Activated B cell treated with CpG ODN at 0.5 μM for 24 hours (primary cell): ENCODE data around the gene FRY. TPM values are rescaled to one million over a fixed set of nuclear protein-coding genes. Genes with fewer than 3 reads are reported as not detected.

Experiments used
- ATAC-seq: fragments of 200-7000 bp; cut with Tn5 transposase; one replicate; pipeline ENCODE4 v1.10.0; 2021; ENCODE audit warnings: low read depth, mild to moderate bottlenecking, moderate library complexity
- CTCF ChIA-PET: fragments of 350-600 bp; sonication (Branson Sonifier 250); formaldehyde crosslinking; loops from one replicate; lab custom pipeline; 2021; ENCODE audit warnings: antibody characterized with exemption; lab: Charles Lee
- POLR2A ChIA-PET: fragments of 350-600 bp; sonication (Branson Sonifier 250); formaldehyde crosslinking; loops from one replicate; lab custom pipeline; 2021; ENCODE audit warnings: antibody characterized with exemption; lab: Charles Lee
- DNase-seq: peaks from one replicate; pipeline ENCODE4 v3.0.0; 2022
- H3K27ac Mint-ChIP-seq: one replicate; pipeline ENCODE4 v1.8.0; 2020; ENCODE audit warnings: mixed read lengths
- H3K27me3 Mint-ChIP-seq: one replicate; pipeline ENCODE4 v1.8.0; 2021; ENCODE audit warnings: mixed read lengths
- H3K36me3 Mint-ChIP-seq: one replicate; pipeline ENCODE4 v1.8.0; 2021; ENCODE audit warnings: low read depth, mixed read lengths
- H3K4me1 Mint-ChIP-seq: one replicate; pipeline ENCODE4 v1.8.0; 2021; ENCODE audit warnings: mixed read lengths
- H3K4me3 Mint-ChIP-seq: one replicate; pipeline ENCODE4 v1.8.0; 2020; ENCODE audit warnings: mild to moderate bottlenecking, mixed read lengths
- H3K9me3 Mint-ChIP-seq: one replicate; pipeline ENCODE4 v1.8.0; 2020; ENCODE audit warnings: mixed read lengths
- intact Hi-C: fragments of 100-400 bp; cut with micrococcal nuclease; formaldehyde crosslinking; loops from one replicate; pipeline ENCODE4 v1.15.1; 2024
- total RNA-seq: library from RNA; stranded (reverse); gene quantifications from 2 replicates; pipeline ENCODE4 v1.2.3, GENCODE V29; 2022
- TF ChIP-seq, protein P1 (sequence below): fragments of 200-600 bp; IDR thresholded peaks from one replicate; pipeline ENCODE4 v1.8.0; 2022; ENCODE audit warnings: antibody characterized with exemption, mild to moderate bottlenecking

FRY gene
- total RNA-seq, 1 donor from 2014 or later = 4.8 TPM

DNA sequence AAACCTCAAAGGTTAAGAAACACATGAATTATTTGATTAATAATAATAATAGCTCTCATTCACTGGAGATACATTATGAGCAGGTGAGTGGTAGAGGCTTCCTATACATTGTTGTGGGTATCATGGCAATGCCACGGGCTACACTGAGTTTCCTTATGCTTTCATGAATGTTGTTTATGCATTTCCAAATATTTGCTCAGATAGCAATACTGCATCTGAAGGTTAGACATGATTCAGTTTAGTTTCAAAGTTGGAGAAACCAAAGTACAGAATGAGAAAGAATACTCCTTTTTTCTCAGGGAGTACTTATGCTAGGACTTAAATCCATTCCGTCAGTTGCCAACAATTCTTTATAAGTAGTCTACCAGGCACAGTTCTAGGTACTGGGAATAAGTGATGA lies 108.5 kb downstream of the FRY start:
- Mint-ChIP-seq H3K27me3 (no peaks in the 10 kb centered on the region), H3K4me1 (no peaks in the 10 kb centered on the region), H3K36me3 (no peaks in the 10 kb centered on the region), H3K27ac (no peak overlapping the region), H3K9me3 (no peaks in the 10 kb centered on the region), H3K4me3 (no peak overlapping the region)
- intact Hi-C loops = no loop called here
- ChIA-PET CTCF (no interaction called here), POLR2A (no interaction called here)
- no peak for DNase-seq
- TF ChIP-seq, protein P1, sequence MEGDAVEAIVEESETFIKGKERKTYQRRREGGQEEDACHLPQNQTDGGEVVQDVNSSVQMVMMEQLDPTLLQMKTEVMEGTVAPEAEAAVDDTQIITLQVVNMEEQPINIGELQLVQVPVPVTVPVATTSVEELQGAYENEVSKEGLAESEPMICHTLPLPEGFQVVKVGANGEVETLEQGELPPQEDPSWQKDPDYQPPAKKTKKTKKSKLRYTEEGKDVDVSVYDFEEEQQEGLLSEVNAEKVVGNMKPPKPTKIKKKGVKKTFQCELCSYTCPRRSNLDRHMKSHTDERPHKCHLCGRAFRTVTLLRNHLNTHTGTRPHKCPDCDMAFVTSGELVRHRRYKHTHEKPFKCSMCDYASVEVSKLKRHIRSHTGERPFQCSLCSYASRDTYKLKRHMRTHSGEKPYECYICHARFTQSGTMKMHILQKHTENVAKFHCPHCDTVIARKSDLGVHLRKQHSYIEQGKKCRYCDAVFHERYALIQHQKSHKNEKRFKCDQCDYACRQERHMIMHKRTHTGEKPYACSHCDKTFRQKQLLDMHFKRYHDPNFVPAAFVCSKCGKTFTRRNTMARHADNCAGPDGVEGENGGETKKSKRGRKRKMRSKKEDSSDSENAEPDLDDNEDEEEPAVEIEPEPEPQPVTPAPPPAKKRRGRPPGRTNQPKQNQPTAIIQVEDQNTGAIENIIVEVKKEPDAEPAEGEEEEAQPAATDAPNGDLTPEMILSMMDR = no peak
- ATAC-seq = no peak

DNA sequence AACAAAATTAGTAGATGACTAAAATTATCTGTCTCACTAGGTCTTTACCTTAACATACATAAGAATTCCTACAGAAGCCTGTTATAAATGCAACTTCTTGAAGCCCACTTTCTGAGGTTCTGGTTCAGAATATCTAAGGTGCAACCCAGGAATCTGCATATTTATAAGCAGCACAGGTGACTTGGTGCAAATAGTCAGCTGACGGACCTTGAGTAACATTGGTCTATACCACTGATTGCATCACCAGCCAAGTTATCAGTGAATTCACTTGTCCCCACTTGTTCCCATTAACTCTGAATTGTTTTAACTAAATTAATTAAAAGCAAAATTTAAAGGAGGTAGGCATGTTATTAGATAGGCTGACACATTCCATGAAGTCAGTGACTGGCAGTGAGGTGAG lies 109.9 kb downstream of the FRY start:
- H3K9me3 Mint-ChIP-seq = no peaks in the 10 kb centered on the region
- intact Hi-C loops = no loop called here
- POLR2A ChIA-PET = no interaction called here
- no peaks in the 10 kb centered on the region for H3K27me3 Mint-ChIP-seq
- ATAC-seq (no peak), DNase-seq (no peak)
- CTCF ChIA-PET = no interaction called here
- H3K4me1 Mint-ChIP-seq = no peaks in the 10 kb centered on the region
- no peaks in the 10 kb centered on the region for H3K36me3 Mint-ChIP-seq
- H3K27ac Mint-ChIP-seq = no peak overlapping the region
- TF ChIP-seq, protein P1 = no peak
- no peak overlapping the region for H3K4me3 Mint-ChIP-seq

GRCh38 chr13:32142115-32142514 lies 110.5 kb downstream of the FRY start:
- no peaks in the 10 kb centered on the region for H3K27me3 Mint-ChIP-seq
- CTCF ChIA-PET = no interaction called here
- no peaks in the 10 kb centered on the region for H3K4me1 Mint-ChIP-seq
- H3K9me3 Mint-ChIP-seq = no peaks in the 10 kb centered on the region
- H3K27ac Mint-ChIP-seq = no peak overlapping the region
- POLR2A ChIA-PET = no interaction called here
- H3K4me3 Mint-ChIP-seq = no peak overlapping the region
- ATAC-seq (no peak), DNase-seq (no peak)
- no peaks in the 10 kb centered on the region for H3K36me3 Mint-ChIP-seq
- TF ChIP-seq, protein P1 = no peak
- intact Hi-C loops = no loop called here

DNA sequence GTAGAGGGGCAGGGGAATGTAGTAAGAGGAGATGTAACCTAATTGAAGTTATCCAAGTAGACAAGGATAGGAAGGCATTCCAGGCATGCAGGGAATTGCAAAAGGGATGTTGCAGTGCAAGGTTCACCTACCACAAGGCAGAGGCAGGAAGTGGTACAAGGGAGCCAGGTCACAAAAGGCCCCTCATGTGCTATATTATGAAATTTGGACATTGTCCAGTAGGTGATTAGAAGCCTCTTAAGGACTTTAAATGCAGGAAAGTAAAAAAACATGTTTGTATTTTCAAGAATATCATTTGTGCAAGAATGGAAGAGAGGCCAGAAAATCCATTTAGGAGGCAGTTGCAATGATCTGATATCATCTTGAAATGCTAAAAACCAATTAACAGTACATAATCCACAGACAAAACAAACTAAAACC lies 111.4 kb downstream of the FRY start:
- intact Hi-C loops = no loop called here
- ATAC-seq (no peak), DNase-seq (no peak)
- POLR2A ChIA-PET = no interaction called here
- no peaks in the 10 kb centered on the region for H3K4me1 Mint-ChIP-seq
- no peaks in the 10 kb centered on the region for H3K9me3 Mint-ChIP-seq
- H3K27ac Mint-ChIP-seq = no peak overlapping the region
- no peak overlapping the region for H3K4me3 Mint-ChIP-seq
- no peaks in the 10 kb centered on the region for H3K27me3 Mint-ChIP-seq
- H3K36me3 Mint-ChIP-seq = no peaks in the 10 kb centered on the region
- CTCF ChIA-PET = no interaction called here
- TF ChIP-seq, protein P1 = no peak

DNA sequence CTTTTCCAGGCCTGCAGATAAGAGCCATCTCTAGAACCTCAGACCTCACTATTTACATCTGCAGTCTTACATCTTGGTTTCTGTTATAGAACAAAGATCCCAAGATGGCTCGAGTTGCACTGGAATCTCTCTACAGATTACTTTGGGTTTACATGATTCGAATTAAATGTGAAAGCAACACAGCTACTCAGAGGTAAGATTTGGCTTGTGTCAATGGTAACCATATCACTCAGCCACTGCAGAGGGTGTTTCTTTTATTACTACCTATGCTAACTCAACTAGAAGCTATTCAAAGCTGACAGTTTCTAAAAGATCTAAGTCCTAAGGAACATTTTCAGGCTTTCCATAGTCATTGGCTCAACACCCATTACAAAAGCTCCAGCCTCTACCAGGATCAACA lies 115.6 kb downstream of the FRY start:
- Mint-ChIP-seq H3K36me3 (no peaks in the 10 kb centered on the region), H3K27me3 (no peaks in the 10 kb centered on the region), H3K4me3 (no peak overlapping the region), H3K27ac (no peak overlapping the region), H3K9me3 (no peaks in the 10 kb centered on the region), H3K4me1 (no peaks in the 10 kb centered on the region)
- ATAC-seq (no peak), DNase-seq (no peak)
- ChIA-PET CTCF (no interaction called here), POLR2A (no interaction called here)
- TF ChIP-seq, protein P1 = no peak
- intact Hi-C loops = no loop called here
